Measurements from ENCODE around the gene TRAF2.

DNA sequence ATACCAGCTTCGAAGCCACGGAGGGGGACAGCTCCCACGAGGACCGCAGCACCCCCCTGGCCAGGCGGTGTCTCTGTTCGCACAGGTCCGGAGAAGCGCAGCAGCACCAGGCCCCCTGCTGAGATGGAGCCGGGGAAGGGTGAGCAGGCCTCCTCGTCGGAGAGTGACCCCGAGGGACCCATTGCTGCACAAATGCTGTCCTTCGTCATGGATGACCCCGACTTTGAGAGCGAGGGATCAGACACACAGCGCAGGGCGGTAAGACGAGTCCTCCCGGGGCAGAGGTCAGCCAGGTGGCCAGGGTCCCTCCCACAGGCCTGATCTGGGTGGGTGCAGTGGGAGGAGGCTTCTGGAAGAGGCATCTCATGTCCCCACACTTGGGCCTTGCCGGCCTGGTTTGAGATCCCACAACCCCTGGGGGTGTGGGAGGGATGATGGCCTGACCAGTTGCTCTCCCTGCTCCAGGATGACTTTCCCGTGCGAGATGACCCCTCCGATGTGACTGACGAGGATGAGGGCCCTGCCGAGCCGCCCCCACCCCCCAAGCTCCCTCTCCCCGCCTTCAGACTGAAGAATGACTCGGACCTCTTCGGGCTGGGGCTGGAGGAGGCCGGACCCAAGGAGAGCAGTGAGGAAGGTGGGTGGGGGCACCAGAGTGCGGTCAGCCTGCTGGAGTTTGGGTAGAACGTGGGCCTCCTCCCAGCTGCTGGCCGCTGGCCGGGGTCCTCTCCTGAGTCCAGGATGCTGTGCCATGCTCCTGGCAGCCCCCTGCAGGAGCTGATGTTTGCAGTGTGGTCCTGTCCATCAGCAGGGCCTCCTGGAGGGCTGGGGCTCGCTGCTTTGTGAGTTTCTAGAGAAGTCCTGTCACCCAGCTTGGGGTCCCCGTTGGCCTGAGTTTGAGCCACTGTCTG lies 46.8 kb upstream of the TRAF2 start:
- TF ChIP-seq CTCF (IDR thresholded peaks at IDR 0.05) (no peak), ZFX (IDR thresholded peaks at IDR 0.05; ENCODE audit: borderline replicate concordance) (no peak)
